HCT116 (cell line): Measurements from ENCODE around the gene DNAJC18. TPM values are rescaled to one million over a fixed set of nuclear protein-coding genes. Genes with fewer than 3 reads are reported as not detected.

Experiments
- ATAC-seq: fragments of 200-7000 bp; cut with Tn5 transposase; 2 replicates; pipeline ENCODE4 v1.9.1; 2020; ENCODE audit warnings: mild to moderate bottlenecking, moderate library complexity
- BruUV-seq: library from RNA; stranded (reverse); fragments of 400-500 nt; replicated peaks from 2 replicates; lab custom pipeline; 2021; lab: Mats Ljungman, UMichigan
- CTCF ChIA-PET: fragments of 300-600 bp; sonication (Branson Sonifier 250); formaldehyde crosslinking; loops from one replicate; lab custom pipeline; 2021; ENCODE audit warnings: antibody characterized with exemption; lab: Charles Lee
- POLR2A ChIA-PET: fragments of 300-600, 350-600 bp; sonication (Branson Sonifier 250); formaldehyde crosslinking; loops from one replicate; lab custom pipeline; 2021; ENCODE audit warnings: antibody characterized with exemption; lab: Charles Lee
- RAD21 ChIA-PET, 2 experiments: fragments of 300-600 bp; sonication (Branson Sonifier 250); formaldehyde crosslinking; loops; one replicate each; lab custom pipeline; 2023; ENCODE audit warnings: low total read pairs in 2 of 2; ENCODE audit not compliant: uncharacterized antibody in 2 of 2, unreplicated experiment in 2 of 2, low non-redundant PET in 1 of 2; lab: Charles Lee
- DNase-seq: peaks from one replicate; pipeline ENCODE4 v3.0.0-alpha.2; 2010; ENCODE audit warnings: low read depth, low spot score
- H2AFZ ChIP-seq: fragments of 200-600 bp; shearing (Covaris generic), sonication (generic); 2 replicates; pipeline ENCODE4 v1.6.1; 2017; ENCODE audit warnings: low read depth, mixed run types, mixed read lengths, antibody characterized with exemption, low read length; ENCODE audit not compliant: poor library complexity, severe bottlenecking
- H3K27ac ChIP-seq: 2 replicates; pipeline ENCODE4 v1.5.1; 2012; ENCODE audit warnings: low read depth, low read length
- H3K27me3 ChIP-seq: fragments of 200-600 bp; sonication (generic); 2 replicates; pipeline ENCODE4 v1.6.1; 2016; ENCODE audit warnings: mixed run types, low read length, mixed read lengths; ENCODE audit not compliant: insufficient read depth
- H3K36me3 ChIP-seq, 2 experiments: fragments of 200-500 bp in 1 of 2; fragments of 200-600 bp in 1 of 2; sonication (Bioruptor generic) in 1 of 2; sonication (generic) in 1 of 2; 2 replicates each; pipeline versions ENCODE4 v1.5.1 to v1.6.1; 2014 to 2016; ENCODE audit warnings: low read length in 2 of 2, inconsistent platforms in 1 of 2, mixed read lengths in 1 of 2, mixed run types in 1 of 2; ENCODE audit not compliant: insufficient read depth in 2 of 2, control insufficient read depth in 1 of 2
- H3K4me1 ChIP-seq, 2 experiments: fragments of 200-600 bp in 1 of 2; sonication (generic) in 1 of 2; 2 replicates each; pipeline versions ENCODE4 v1.5.1 to v1.6.1; 2012 to 2017; ENCODE audit warnings: low read length in 2 of 2, inconsistent platforms in 1 of 2, mild to moderate bottlenecking in 1 of 2, mixed read lengths in 1 of 2, mixed run types in 1 of 2, moderate library complexity in 1 of 2; ENCODE audit not compliant: insufficient read depth in 2 of 2, control insufficient read depth in 1 of 2
- H3K4me2 ChIP-seq: fragments of 200-600 bp; sonication (generic); 2 replicates; pipeline ENCODE4 v1.6.1; 2017; ENCODE audit warnings: mixed run types, low read length, mixed read lengths
- H3K4me3 ChIP-seq, 2 experiments: fragments of 200-600 bp in 1 of 2; sonication (generic) in 1 of 2; replicated peaks in 1 of 2; 2 replicates each; pipeline ENCODE4 v1.5.1; 2011 to 2016; ENCODE audit warnings: low read length in 2 of 2, control low read depth in 1 of 2, low read depth in 1 of 2, mild to moderate bottlenecking in 1 of 2, mixed read lengths in 1 of 2, mixed run types in 1 of 2
- H3K79me2 ChIP-seq: fragments of 200-600 bp; sonication (generic); 2 replicates; pipeline ENCODE4 v1.6.1; 2017; ENCODE audit warnings: mild to moderate bottlenecking, mixed run types, low read length, moderate library complexity, mixed read lengths; ENCODE audit not compliant: insufficient read depth
- H3K9ac ChIP-seq: fragments of 200-600 bp; sonication (generic); 2 replicates; pipeline ENCODE4 v1.6.1; 2016; ENCODE audit warnings: low read length, mixed read lengths
- H3K9me2 ChIP-seq: fragments of 200-600 bp; sonication (generic), shearing (Covaris generic); 2 replicates; pipeline ENCODE4 v1.6.1; 2017; ENCODE audit warnings: mixed run types, mild to moderate bottlenecking, moderate library complexity; ENCODE audit not compliant: insufficient read depth
- H3K9me3 ChIP-seq, 2 experiments: fragments of 200-500 bp in 1 of 2; fragments of 200-600 bp in 1 of 2; sonication (Bioruptor generic) in 1 of 2; sonication (generic) in 1 of 2; 2 replicates each; pipeline ENCODE4 v1.6.1; 2014 to 2017; ENCODE audit warnings: low read length in 2 of 2, mixed read lengths in 2 of 2, inconsistent platforms in 1 of 2, low read depth in 1 of 2, mild to moderate bottlenecking in 1 of 2, mixed run types in 1 of 2, moderate library complexity in 1 of 2; ENCODE audit not compliant: control insufficient read depth in 1 of 2, insufficient read depth in 1 of 2
- H4K20me1 ChIP-seq: fragments of 200-600 bp; sonication (generic), shearing (Covaris generic); 2 replicates; pipeline ENCODE4 v1.6.1; 2017; ENCODE audit warnings: mixed run types, mild to moderate bottlenecking, moderate library complexity; ENCODE audit not compliant: insufficient read depth
- CBX3 ChIP-seq: IDR thresholded peaks from 2 replicates; pipeline ENCODE4 v1.6.1; 2012; ENCODE audit warnings: low read depth
- CEBPB ChIP-seq: IDR thresholded peaks from 2 replicates; pipeline ENCODE4 v1.6.1; 2012; ENCODE audit warnings: low read depth
- CTCF ChIP-seq, 3 experiments: fragments of 200-600 bp in 1 of 3; sonication (generic) in 1 of 3; IDR thresholded peaks in 2 of 3; conservative IDR thresholded peaks in 1 of 3; 2 replicates each; pipeline ENCODE4 v1.5.1; 2012 to 2017; ENCODE audit warnings: low read depth in 2 of 3, low read length in 2 of 3, antibody characterized with exemption in 1 of 3, borderline replicate concordance in 1 of 3, control low read depth in 1 of 3, mild to moderate bottlenecking in 1 of 3, mixed read lengths in 1 of 3, mixed run types in 1 of 3, moderate library complexity in 1 of 3; ENCODE audit not compliant: insufficient read depth in 1 of 3
- EGR1 ChIP-seq: IDR thresholded peaks from 2 replicates; pipeline ENCODE4 v1.6.1; 2012; ENCODE audit warnings: low read depth
- EZH2 ChIP-seq: fragments of 200-600 bp; sonication (generic); IDR thresholded peaks from 2 replicates; pipeline ENCODE4 v1.6.1; 2017; ENCODE audit warnings: antibody characterized with exemption, mixed run types
- EZH2phosphoT487 ChIP-seq: fragments of 200-600 bp; IDR thresholded peaks from 2 replicates; pipeline ENCODE4 v1.6.1; 2018; ENCODE audit warnings: antibody characterized with exemption, borderline replicate concordance
- FOSL1 ChIP-seq: IDR thresholded peaks from 2 replicates; pipeline ENCODE4 v1.6.1; 2012; ENCODE audit warnings: low read depth
- JUND ChIP-seq: IDR thresholded peaks from 2 replicates; pipeline ENCODE4 v1.6.1; 2012
- POLR2AphosphoS5 ChIP-seq: IDR thresholded peaks from 2 replicates; pipeline ENCODE4 v1.6.1; 2011; ENCODE audit warnings: mild to moderate bottlenecking, low read depth, low read length, moderate library complexity
- REST ChIP-seq: IDR thresholded peaks from 2 replicates; pipeline ENCODE4 v1.6.1; 2012; ENCODE audit warnings: low read depth
- SIN3A ChIP-seq: IDR thresholded peaks from 2 replicates; pipeline ENCODE4 v1.6.1; 2012; ENCODE audit warnings: low read depth
- SP1 ChIP-seq: IDR thresholded peaks from 2 replicates; pipeline ENCODE4 v1.6.1; 2012; ENCODE audit warnings: low read depth
- SRF ChIP-seq: IDR thresholded peaks from 2 replicates; pipeline ENCODE4 v1.6.1; 2012; ENCODE audit warnings: low read depth
- YY1 ChIP-seq: IDR thresholded peaks from 2 replicates; pipeline ENCODE4 v1.6.1; 2011; ENCODE audit warnings: low read length, low read depth, moderate library complexity, mild to moderate bottlenecking; ENCODE audit not compliant: insufficient replicate concordance; ENCODE audit errors: extremely low read depth
- ZBTB33 ChIP-seq: IDR thresholded peaks from 2 replicates; pipeline ENCODE4 v1.6.1; 2011; ENCODE audit warnings: mild to moderate bottlenecking, low read length, moderate library complexity; ENCODE audit not compliant: insufficient replicate concordance; ENCODE audit errors: extremely low read depth
- ZFX ChIP-seq: fragments of 450-650 bp; IDR thresholded peaks from 2 replicates; pipeline ENCODE4 v1.6.1; 2017
- ZNF274 ChIP-seq: fragments of 200-500 bp; sonication (Bioruptor generic); IDR thresholded peaks from 2 replicates; pipeline ENCODE4 v1.6.1; 2014; ENCODE audit warnings: mild to moderate bottlenecking, low read depth, low read length, inconsistent platforms
- intact Hi-C: fragments of 100-400 bp; cut with micrococcal nuclease; formaldehyde crosslinking; loops from 2 replicates; pipeline ENCODE4 v1.10.0; 2022
- total RNA-seq: library from RNA; stranded (reverse); gene quantifications from one replicate; pipeline ENCODE4 v1.2.1, GENCODE V29; 2021; ENCODE audit not compliant: unreplicated experiment
- TF ChIP-seq, protein P1 (sequence below): IDR thresholded peaks from 2 replicates; pipeline ENCODE4 v1.6.1; 2012

The DNAJC18 gene
- total RNA-seq, 1 experiment from 2014 or later, result 5.7 TPM

DNA sequence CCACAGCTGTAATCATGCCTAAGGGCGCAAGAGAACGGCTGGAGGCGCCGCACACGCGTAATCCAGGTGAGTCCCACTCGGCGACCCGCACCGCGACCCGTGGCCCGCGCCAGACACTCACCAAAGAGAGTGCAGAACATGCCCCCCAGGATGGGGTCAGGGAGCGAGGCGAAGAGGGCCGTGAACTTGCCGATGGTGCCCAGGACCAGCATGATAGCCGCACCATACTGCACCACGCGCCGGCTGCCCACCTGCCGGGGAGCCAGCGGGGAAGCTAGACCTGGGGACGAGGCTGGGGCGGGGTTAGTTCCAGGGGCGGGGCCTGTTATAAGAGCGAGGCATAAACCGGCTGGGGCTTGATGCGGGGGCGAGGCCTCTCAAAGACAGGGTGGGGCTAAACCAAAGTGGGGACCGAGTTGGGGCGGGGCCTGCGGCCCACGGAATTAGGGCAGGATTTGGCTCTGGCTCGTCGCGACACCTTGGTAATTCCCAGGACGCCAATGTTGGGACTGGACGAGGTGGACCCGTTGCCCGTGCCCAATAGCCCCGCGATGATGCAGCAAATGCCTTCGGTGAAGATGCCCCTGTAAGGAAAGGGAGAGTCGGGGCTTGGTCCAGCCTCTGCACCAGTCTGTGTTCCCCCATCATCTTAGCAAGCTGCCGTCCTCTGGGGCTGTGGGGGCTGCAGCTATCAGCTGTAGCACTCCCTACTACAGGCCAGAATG, 61.1 kb downstream of the DNAJC18 start (continued):
- no peak for TF ChIP-seq EZH2phosphoT487
- TF ChIP-seq CBX3, result no peak

GRCh38 chr5:139377226-139377625, 62.1 kb downstream of the DNAJC18 start:
- no peaks in the 10 kb centered on the region for H3K79me2 ChIP-seq
- no peak for ATAC-seq
- no TSS peak for BruUV-seq
- no peaks in the 10 kb centered on the region for H3K9me2 ChIP-seq
- no peak overlapping the region for H3K27ac ChIP-seq
- H3K4me2 ChIP-seq, result no peak overlapping the region
- H3K27me3 ChIP-seq, result no peaks in the 10 kb centered on the region
- RAD21 ChIA-PET, result no interaction called here
- H2AFZ ChIP-seq, result no peak overlapping the region
- no peaks in the 10 kb centered on the region for H3K9me3 ChIP-seq
- CTCF ChIA-PET, result no interaction called here
- intact Hi-C loops, result loop anchor here (10.0 kb wide), 1 partner anchor 182 kb away; the partner anchor contains the start of gene SIL1
- no peak for DNase-seq
- H3K4me1 ChIP-seq, result peaks cover 24 to 25% of the 10 kb centered on the region in 2 experiments
- POLR2A ChIA-PET, result no interaction called here
- H3K9ac ChIP-seq, result no peak overlapping the region
- H3K4me3 ChIP-seq, result no peak overlapping the region
- 0 out of 4 replicates have a peak, but pooled peaks cover 0 to under 1% of the 10 kb centered on the region in 2 experiments for H3K36me3 ChIP-seq
- H4K20me1 ChIP-seq, result no peaks in the 10 kb centered on the region
- no peak for TF ChIP-seq SRF
- no peak for TF ChIP-seq SP1
- TF ChIP-seq ZFX, result no peak
- no peak for TF ChIP-seq CBX3
- TF ChIP-seq ZNF274, result no peak
- TF ChIP-seq YY1, result no peak
- no peak for TF ChIP-seq SIN3A
- no peak for TF ChIP-seq EZH2phosphoT487
- TF ChIP-seq CTCF (IDR thresholded peaks at IDR 0.05 in 2 of 3, conservative IDR thresholded peaks at IDR 0.05 in 1 of 3; ENCODE audit: borderline replicate concordance in 1 of 3, insufficient read depth in 1 of 3, low read depth in 2 of 3, low read length in 2 of 3), result no peak
- no peak for TF ChIP-seq JUND
- TF ChIP-seq EGR1, result no peak
- no peak for TF ChIP-seq POLR2AphosphoS5
- no peak for TF ChIP-seq FOSL1
- TF ChIP-seq CEBPB, result no peak
- TF ChIP-seq, protein P1, sequence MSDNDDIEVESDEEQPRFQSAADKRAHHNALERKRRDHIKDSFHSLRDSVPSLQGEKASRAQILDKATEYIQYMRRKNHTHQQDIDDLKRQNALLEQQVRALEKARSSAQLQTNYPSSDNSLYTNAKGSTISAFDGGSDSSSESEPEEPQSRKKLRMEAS, result no peak
- no peak for TF ChIP-seq ZBTB33
- TF ChIP-seq REST, result no peak
- no peak for TF ChIP-seq EZH2
